Gastrocnemius medialis (tissue), 4 donors: ENCODE measurements around the gene ORC6. TPM values are rescaled to one million over a fixed set of nuclear protein-coding genes. Genes with fewer than 3 reads are reported as not detected.

Experiments
- ATAC-seq, 2 donors: fragments of 150-250 bp; one replicate each; pipeline ENCODE4 v1.9.1; 2016
- DNase-seq, 2 donors: peaks; one replicate each; pipeline ENCODE4 v3.0.0-alpha.2; 2019
- H3K27ac ChIP-seq, 4 donors: fragments of 200-600 bp; sonication (generic); 1 replicate in 1 of 4; 2 replicates in 3 of 4; pipeline ENCODE4 v1.5.1; 2016 to 2018; ENCODE audit warnings: mild to moderate bottlenecking in 2 of 4, moderate library complexity in 1 of 4
- H3K27me3 ChIP-seq, 3 donors: fragments of 200-600 bp; sonication (generic) in 2 of 3; 1 replicate in 1 of 3; 2 replicates in 2 of 3; pipeline versions ENCODE4 v1.5.1 to v1.6.0; 2016 to 2019; ENCODE audit warnings: mild to moderate bottlenecking in 1 of 3, moderate library complexity in 1 of 3
- H3K36me3 ChIP-seq, 2 donors: fragments of 200-600 bp; sonication (generic) in 1 of 2; one replicate each; pipeline ENCODE4 v1.5.1; 2017 to 2018
- H3K4me1 ChIP-seq, 2 donors: fragments of 200-600 bp; sonication (generic) in 1 of 2; one replicate each; pipeline ENCODE4 v1.5.1; 2016 to 2017; ENCODE audit warnings: mild to moderate bottlenecking in 2 of 2
- H3K4me3 ChIP-seq, 4 donors: fragments of 200-600 bp; sonication (generic) in 3 of 4; 1 replicate in 1 of 4; 2 replicates in 3 of 4; pipeline ENCODE4 v1.5.1; 2016 to 2019; ENCODE audit warnings: mild to moderate bottlenecking in 2 of 4
- H3K9me3 ChIP-seq, 3 donors: fragments of 200-600 bp; sonication (generic) in 2 of 3; 1 replicate in 1 of 3; 2 replicates in 2 of 3; pipeline ENCODE4 v1.5.1; 2016 to 2019
- CTCF ChIP-seq, 5 experiments: fragments of 450-650 bp in 3 of 5; fragments of 200-600 bp in 2 of 5; sonication (generic) in 2 of 5; IDR thresholded peaks in 4 of 5; conservative IDR thresholded peaks in 1 of 5; 1 replicate in 4 of 5; 2 replicates in 1 of 5; pipeline ENCODE4 v1.5.1; 2016 to 2019; ENCODE audit warnings: antibody characterized with exemption in 5 of 5, mild to moderate bottlenecking in 3 of 5, moderate library complexity in 3 of 5
- POLR2A ChIP-seq, 2 donors: fragments of 450-650 bp; IDR thresholded peaks; one replicate each; pipeline ENCODE4 v1.6.1; 2017; ENCODE audit warnings: antibody characterized with exemption in 2 of 2, mild to moderate bottlenecking in 2 of 2, moderate library complexity in 2 of 2
- in situ Hi-C, 4 donors: fragments of 200-750 bp; cut with MboI; loops; one replicate each; pipeline versions ENCODE4 v1.15.0 to v1.8.0; 2017; ENCODE audit warnings: low sequenced_read_pairs in 4 of 4
- intact Hi-C: fragments of 100-400 bp; cut with DNase I; formaldehyde crosslinking; loops from one replicate; pipeline ENCODE4 v1.15.1; 2023; ENCODE audit warnings: low total_unique reads
- total RNA-seq, 4 donors: library from RNA; depleted of rRNA; stranded (reverse); fragments of >200 nt; gene quantifications; one replicate each; pipeline versions ENCODE4 v1.1.0 to v1.2.3, GENCODE V29; 2016

The ORC6 gene
- total RNA-seq, 4 donors from 2014 or later, result 0.40 to 5.7 (median 1.2) TPM

- Histone ChIP-seq H3K9me3 (no peaks in the 10 kb centered on the region), H3K4me1 (peaks cover 30 to 32% of the 10 kb centered on the region in 2 donors), H3K27me3 (no peaks in the 10 kb centered on the region), H3K36me3 (no peaks in the 10 kb centered on the region), H3K4me3 (peak overlapping the region in 1 of 4 donors; percentile 7), H3K27ac (no peak overlapping the region)
- TF ChIP-seq CTCF (IDR thresholded peaks at IDR 0.05 in 4 of 5, conservative IDR thresholded peaks at IDR 0.05 in 1 of 5), result no peak
- TF ChIP-seq POLR2A (IDR thresholded peaks at IDR 0.05), result no peak
- ATAC-seq (no peak), DNase-seq (no peak)
- in situ Hi-C loops (no loop called here), intact Hi-C loops (no loop called here)
These were observed 2.5 kb upstream of the ORC6 start for GRCh38 chr16:46686815-46687473.

- Histone ChIP-seq H3K27ac (peak overlapping the region in 1 of 4 donors; percentile 91), H3K27me3 (no peaks in the 10 kb centered on the region), H3K36me3 (no peaks in the 10 kb centered on the region), H3K4me1 (peaks cover 30 to 32% of the 10 kb centered on the region in 2 donors), H3K4me3 (peak overlapping the region; percentile 86 to 97 (median 92)), H3K9me3 (no peaks in the 10 kb centered on the region)
- TF ChIP-seq CTCF (IDR thresholded peaks at IDR 0.05 in 4 of 5, conservative IDR thresholded peaks at IDR 0.05 in 1 of 5) (no peak), POLR2A (IDR thresholded peaks at IDR 0.05) (no peak)
- no peak for ATAC-seq
- in situ Hi-C loops, result no loop called here
- DNase-seq, result no peak
- intact Hi-C loops, result no loop called here
These were observed 2.0 kb upstream of the ORC6 start for GRCh38 chr16:46687486-46687885.

GRCh38 chr16:46688101-46688653 lies 1.3 kb upstream of the ORC6 start:
- in situ Hi-C loops (no loop called here), intact Hi-C loops (loop anchor here (2.0 kb wide), 1 partner anchor 37 kb away; no protein-coding TSS in a partner anchor)
- H3K9me3 ChIP-seq, result no peaks in the 10 kb centered on the region
- no peaks in the 10 kb centered on the region for H3K36me3 ChIP-seq
- peak overlapping the region; percentile 91 to 97 (median 96) for H3K27ac ChIP-seq
- DNase-seq, result peak in 1 of 2 donors; percentile 25
- peak in 1 of 2 donors; percentile 0 for ATAC-seq
- H3K4me1 ChIP-seq, result peaks cover 30 to 32% of the 10 kb centered on the region in 2 donors
- peak in 1 of 5 experiments; percentile 15 for TF ChIP-seq CTCF (IDR thresholded peaks at IDR 0.05 in 4 of 5, conservative IDR thresholded peaks at IDR 0.05 in 1 of 5)
- TF ChIP-seq POLR2A (IDR thresholded peaks at IDR 0.05), result no peak
- H3K27me3 ChIP-seq, result no peaks in the 10 kb centered on the region
- peak overlapping the region; percentile 86 to 97 (median 92) for H3K4me3 ChIP-seq

- in situ Hi-C loops, result no loop called here
- Histone ChIP-seq H3K27ac (peak within 1 kb of the TSS; percentile 91 to 97 (median 96)), H3K9me3 (no peaks in the 10 kb centered on the region), H3K4me3 (peak within 1 kb of the TSS; percentile 86 to 97 (median 92)), H3K36me3 (no peaks in the 10 kb centered on the region), H3K27me3 (no peaks in the 10 kb centered on the region), H3K4me1 (peaks cover 30 to 32% of the 10 kb centered on the region in 2 donors)
- TF ChIP-seq POLR2A (IDR thresholded peaks at IDR 0.05), result peak; percentile 80 to 87
- peak in 1 of 5 experiments; percentile 25 for TF ChIP-seq CTCF (IDR thresholded peaks at IDR 0.05 in 4 of 5, conservative IDR thresholded peaks at IDR 0.05 in 1 of 5)
- DNase-seq (peak; percentile 99 to 100), ATAC-seq (peak; percentile 98)
- intact Hi-C loops, result loop anchor here (1.0 to 2.0 kb wide), 3 partner anchors 38 to 142 kb away; partner anchors contain the start of gene C16orf87
These were observed 650 bp upstream of the ORC6 start, which contains the start of gene VPS35 for GRCh38 chr16:46688654-46689364. VPS35 (minus strand) TSS chr16:46689178; CDS start chr16:46689133, 45 bp downstream.
